Measurements from ENCODE around the gene ZNF385B. TPM values are rescaled to one million over a fixed set of nuclear protein-coding genes. Genes with fewer than 3 reads are reported as not detected.

The ZNF385B gene
- total RNA-seq, 4 donors from 2014 or later, result 0.89 to 3.6 (median 1.8) TPM

GRCh38 chr2:179571721-179572120, 289.7 kb downstream of the ZNF385B start:
- TF ChIP-seq POLR2A (IDR thresholded peaks at IDR 0.05) (no peak), POLR2AphosphoS5 (IDR thresholded peaks at IDR 0.05) (no peak), EP300 (IDR thresholded peaks at IDR 0.05) (no peak), CTCF (IDR thresholded peaks at IDR 0.05) (no peak)
- Histone ChIP-seq H3K36me3 (no peaks in the 10 kb centered on the region), H3K9me3 (no peaks in the 10 kb centered on the region), H3K27ac (peak overlapping the region; percentile 51), H3K4me1 (no peaks in the 10 kb centered on the region), H3K27me3 (no peaks in the 10 kb centered on the region), H3K4me3 (no peak overlapping the region)
- DNase-seq (ENCODE audit: low spot score in 2 of 2), result no peak
- WGBS, result 66% methylated on average over 4 of the region's 4 CpGs

- Histone ChIP-seq H3K4me3 (no peak overlapping the region), H3K27me3 (no peaks in the 10 kb centered on the region), H3K27ac (peak overlapping the region; percentile 51), H3K4me1 (no peaks in the 10 kb centered on the region), H3K36me3 (no peaks in the 10 kb centered on the region), H3K9me3 (no peaks in the 10 kb centered on the region)
- 75% methylated on average over 1 of the region's 1 CpG for WGBS
- DNase-seq (ENCODE audit: low spot score in 2 of 2), result no peak
- TF ChIP-seq EP300 (IDR thresholded peaks at IDR 0.05), result no peak
- no peak for TF ChIP-seq POLR2A (IDR thresholded peaks at IDR 0.05)
- no peak for TF ChIP-seq CTCF (IDR thresholded peaks at IDR 0.05)
- no peak for TF ChIP-seq POLR2AphosphoS5 (IDR thresholded peaks at IDR 0.05)
These were observed 290.2 kb downstream of the ZNF385B start for GRCh38 chr2:179571252-179571651.

GRCh38 chr2:179569831-179570233, 291.6 kb downstream of the ZNF385B start:
- Histone ChIP-seq H3K9me3 (no peaks in the 10 kb centered on the region), H3K4me3 (no peak overlapping the region), H3K4me1 (no peaks in the 10 kb centered on the region), H3K27ac (peak overlapping the region; percentile 62), H3K36me3 (no peaks in the 10 kb centered on the region), H3K27me3 (no peaks in the 10 kb centered on the region)
- 63% methylated on average over 1 of the region's 1 CpG for WGBS
- TF ChIP-seq POLR2AphosphoS5 (IDR thresholded peaks at IDR 0.05) (peak in 1 of 3 donors; percentile 63), POLR2A (IDR thresholded peaks at IDR 0.05) (no peak)
- peak in 1 of 2 donors; percentile 64 for DNase-seq (ENCODE audit: low spot score in 2 of 2)

- H3K27me3 ChIP-seq, result no peaks in the 10 kb centered on the region
- WGBS, result 42% methylated on average over 2 of the region's 2 CpGs
- H3K4me1 ChIP-seq, result no peaks in the 10 kb centered on the region
- H3K9me3 ChIP-seq, result no peaks in the 10 kb centered on the region
- TF ChIP-seq EP300 (IDR thresholded peaks at IDR 0.05) (no peak), POLR2A (IDR thresholded peaks at IDR 0.05) (no peak), POLR2AphosphoS5 (IDR thresholded peaks at IDR 0.05) (no peak), CTCF (IDR thresholded peaks at IDR 0.05) (no peak)
- H3K4me3 ChIP-seq, result no peak overlapping the region
- H3K27ac ChIP-seq, result no peak overlapping the region
- DNase-seq (ENCODE audit: low spot score in 2 of 2), result no peak
- no peaks in the 10 kb centered on the region for H3K36me3 ChIP-seq
These were observed 295.6 kb downstream of the ZNF385B start for GRCh38 chr2:179565807-179566206.

GRCh38 chr2:179562330-179562885, 299.0 kb downstream of the ZNF385B start:
- Histone ChIP-seq H3K4me3 (no peak overlapping the region), H3K27ac (no peak overlapping the region), H3K9me3 (no peaks in the 10 kb centered on the region), H3K36me3 (no peaks in the 10 kb centered on the region), H3K4me1 (no peaks in the 10 kb centered on the region), H3K27me3 (no peaks in the 10 kb centered on the region)
- TF ChIP-seq EP300 (IDR thresholded peaks at IDR 0.05) (no peak), POLR2A (IDR thresholded peaks at IDR 0.05) (no peak), CTCF (IDR thresholded peaks at IDR 0.05) (no peak), POLR2AphosphoS5 (IDR thresholded peaks at IDR 0.05) (no peak)
- DNase-seq (ENCODE audit: low spot score in 2 of 2), result no peak
- WGBS, result 43% methylated on average over 8 of the region's 8 CpGs

- Histone ChIP-seq H3K27me3 (no peaks in the 10 kb centered on the region), H3K27ac (no peak overlapping the region), H3K36me3 (no peaks in the 10 kb centered on the region), H3K4me1 (no peaks in the 10 kb centered on the region), H3K9me3 (no peaks in the 10 kb centered on the region), H3K4me3 (no peak overlapping the region)
- no peak for DNase-seq (ENCODE audit: low spot score in 2 of 2)
- 59% methylated on average over 2 of the region's 2 CpGs for WGBS
- TF ChIP-seq POLR2A (IDR thresholded peaks at IDR 0.05), result no peak
- no peak for TF ChIP-seq CTCF (IDR thresholded peaks at IDR 0.05)
- TF ChIP-seq EP300 (IDR thresholded peaks at IDR 0.05), result no peak
- TF ChIP-seq POLR2AphosphoS5 (IDR thresholded peaks at IDR 0.05), result no peak
These were observed 299.7 kb downstream of the ZNF385B start for GRCh38 chr2:179561702-179562101.
